Keratinocyte (primary cell): Measurements from ENCODE around the gene RHOU.

Source experiments
- CTCF ChIP-seq, 3 experiments: IDR thresholded peaks in 1 of 3; conservative IDR thresholded peaks in 1 of 3; optimal IDR thresholded peaks in 1 of 3; 2 replicates in 2 of 3; 3 replicates in 1 of 3; pipeline versions ENCODE3 to v1.5.1; 2011; ENCODE audit warnings: low read length in 3 of 3, mild to moderate bottlenecking in 3 of 3, moderate library complexity in 2 of 3, control low read depth in 1 of 3, inconsistent platforms in 1 of 3; ENCODE audit not compliant: insufficient read depth in 2 of 3; ENCODE audit errors: extremely low read depth in 1 of 3
- EZH2 ChIP-seq: IDR thresholded peaks from one replicate; pipeline ENCODE4 v1.6.1; 2012; ENCODE audit warnings: inconsistent platforms, mild to moderate bottlenecking, low read length, moderate library complexity

- no peak for TF ChIP-seq CTCF (optimal IDR thresholded peaks at IDR 0.05 in 1 of 3, IDR thresholded peaks at IDR 0.05 in 1 of 3, conservative IDR thresholded peaks at IDR 0.05 in 1 of 3; ENCODE audit: extremely low read depth in 1 of 3, insufficient read depth in 2 of 3, low read length in 3 of 3)
- no peak for TF ChIP-seq EZH2
Measured at GRCh38 chr1:228717081-228717480, 18.2 kb upstream of the RHOU start.
